GM19193 (cell line): ENCODE results near the gene FGFR2.

Experiments used
- POLR2A ChIP-seq: IDR thresholded peaks from 4 replicates; pipeline ENCODE4 v1.6.1; 2011; ENCODE audit not compliant: insufficient read depth, insufficient read length; ENCODE audit errors: extremely low read depth

Gene FGFR2

DNA sequence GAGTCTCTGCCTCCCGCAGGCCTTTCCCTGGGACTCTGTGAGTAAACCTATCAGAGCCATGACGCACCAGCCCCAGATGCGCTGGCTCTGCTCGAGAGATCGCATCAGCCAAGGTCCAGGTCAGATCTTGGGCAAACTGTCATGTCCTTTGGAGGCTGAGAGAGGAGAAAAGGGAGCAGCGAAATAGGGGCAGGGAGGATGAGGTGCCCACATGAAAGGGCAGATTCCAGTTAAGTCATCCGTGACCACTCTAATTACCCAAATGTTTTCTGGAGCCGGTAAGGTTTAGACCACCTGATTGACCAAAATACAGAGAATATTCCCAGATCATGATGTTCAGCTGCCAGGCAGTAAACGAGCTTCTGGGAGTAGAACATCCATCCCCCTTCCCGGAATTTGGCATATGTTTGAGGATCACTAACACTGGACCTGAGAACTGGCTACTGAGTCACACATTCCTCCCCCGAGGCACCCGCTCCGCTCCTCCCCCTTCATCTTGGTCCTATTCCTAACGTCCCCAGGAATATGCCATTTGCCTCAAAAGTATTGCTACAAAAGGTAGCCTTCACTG lies 88.0 kb downstream of the FGFR2 start:
- no peak for TF ChIP-seq POLR2A

DNA sequence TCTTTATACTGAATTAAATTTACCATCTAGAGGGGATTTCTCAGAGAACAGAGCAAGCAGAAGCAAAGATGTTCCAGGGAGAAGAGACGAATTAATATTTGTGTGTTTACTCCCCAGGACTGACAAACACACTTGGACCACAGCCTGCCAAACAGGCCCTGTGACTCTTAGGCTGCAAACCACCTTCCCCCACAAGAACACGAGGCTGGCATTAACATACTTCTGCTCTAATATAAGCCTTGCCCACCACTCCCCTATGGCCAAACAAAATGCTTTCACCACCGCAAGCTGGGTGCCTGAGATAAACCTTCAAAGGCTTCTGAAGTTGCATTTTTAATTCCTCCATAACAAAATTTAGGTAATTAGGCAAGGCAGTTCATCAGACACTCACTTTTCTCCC lies 88.4 kb downstream of the FGFR2 start:
- TF ChIP-seq POLR2A, result no peak

DNA sequence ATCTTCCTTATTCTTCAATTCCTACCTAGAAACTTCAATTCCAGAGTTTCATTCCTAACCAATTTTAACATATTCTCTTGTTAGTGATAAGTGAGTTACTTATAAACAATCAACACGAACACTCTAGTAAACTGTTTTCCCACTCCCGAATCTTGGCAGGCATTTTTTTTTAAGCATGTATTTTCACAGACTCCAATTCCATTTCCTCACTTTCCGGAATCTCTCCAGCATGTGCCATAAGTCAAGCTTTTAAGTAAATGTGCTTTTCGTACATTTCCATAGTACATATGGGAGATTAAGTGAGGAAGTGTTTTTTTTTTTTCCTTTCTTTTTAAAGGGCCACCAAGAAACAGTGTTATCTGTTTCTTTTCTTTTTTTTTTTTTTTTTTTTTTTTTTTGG lies 89.1 kb downstream of the FGFR2 start:
- no peak for TF ChIP-seq POLR2A

DNA sequence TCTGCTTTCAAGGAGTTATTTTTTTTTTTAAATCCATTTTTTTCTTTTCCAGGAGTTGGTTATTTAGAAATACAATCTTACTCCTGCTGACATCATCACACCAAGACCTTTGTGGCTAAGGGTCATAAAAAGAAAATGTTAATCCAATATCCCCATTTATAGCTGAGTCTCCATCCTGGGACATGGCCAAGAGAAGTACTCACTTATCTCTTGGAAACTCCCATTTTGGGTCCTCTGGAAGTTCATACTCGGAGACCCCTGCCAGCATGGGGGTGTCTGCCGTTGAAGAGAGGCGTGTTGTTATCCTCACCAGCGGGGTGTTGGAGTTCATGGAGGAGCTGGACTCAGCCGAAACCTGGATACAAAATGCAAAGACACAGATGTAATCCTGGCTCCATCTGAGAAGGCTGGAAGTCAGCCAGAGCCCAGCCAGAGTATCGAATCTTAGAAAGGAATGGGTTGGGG lies 94.6 kb downstream of the FGFR2 start:
- no peak for TF ChIP-seq POLR2A

DNA sequence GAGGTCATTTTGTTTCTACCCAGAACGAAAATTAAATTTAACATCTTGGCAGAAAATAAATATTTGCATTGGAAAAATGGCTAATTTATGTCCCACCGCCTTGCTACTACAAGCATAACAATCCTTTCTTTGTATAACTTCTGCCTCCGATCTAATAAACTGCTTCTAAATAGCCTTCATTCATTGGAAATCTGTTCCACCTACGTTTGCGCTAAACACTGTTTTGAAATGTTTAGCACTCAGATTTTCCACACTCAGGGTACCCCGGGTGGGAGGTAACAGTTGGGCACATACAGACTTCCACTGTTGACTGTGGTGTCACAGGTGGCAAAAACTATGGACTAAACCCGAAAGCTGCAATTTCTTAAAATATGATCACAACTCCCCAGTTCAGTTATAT lies 96.4 kb downstream of the FGFR2 start:
- TF ChIP-seq POLR2A, result no peak

DNA sequence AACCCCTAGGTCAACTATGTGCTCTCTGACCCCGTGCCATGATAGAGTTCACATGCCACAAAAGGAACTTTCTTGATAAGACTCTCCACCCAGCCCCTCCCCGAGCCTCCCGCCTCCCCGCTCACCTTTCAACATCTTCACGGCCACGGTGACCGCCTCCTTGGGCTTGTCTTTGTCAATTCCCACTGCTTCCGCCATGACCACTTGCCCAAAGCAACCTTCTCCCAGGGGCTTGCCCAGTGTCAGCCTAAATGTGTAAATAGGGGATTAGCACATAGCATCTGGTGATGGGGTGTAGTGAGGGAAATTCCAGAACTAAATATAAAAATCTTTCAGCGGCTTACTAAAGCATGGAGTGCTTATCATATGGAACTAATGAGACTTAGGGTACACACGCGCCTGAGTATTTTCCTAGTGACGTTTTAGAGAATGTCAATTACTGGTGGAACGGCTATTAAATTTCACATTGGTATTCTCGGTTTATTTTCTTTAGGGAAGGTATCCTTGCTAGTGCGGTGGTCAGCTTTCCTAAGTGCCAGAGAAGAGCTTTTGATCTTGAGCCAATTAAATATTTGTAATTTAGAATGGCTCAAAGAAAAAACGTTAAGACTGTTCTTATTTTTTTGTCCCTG lies 97.4 kb downstream of the FGFR2 start:
- TF ChIP-seq POLR2A, result no peak

DNA sequence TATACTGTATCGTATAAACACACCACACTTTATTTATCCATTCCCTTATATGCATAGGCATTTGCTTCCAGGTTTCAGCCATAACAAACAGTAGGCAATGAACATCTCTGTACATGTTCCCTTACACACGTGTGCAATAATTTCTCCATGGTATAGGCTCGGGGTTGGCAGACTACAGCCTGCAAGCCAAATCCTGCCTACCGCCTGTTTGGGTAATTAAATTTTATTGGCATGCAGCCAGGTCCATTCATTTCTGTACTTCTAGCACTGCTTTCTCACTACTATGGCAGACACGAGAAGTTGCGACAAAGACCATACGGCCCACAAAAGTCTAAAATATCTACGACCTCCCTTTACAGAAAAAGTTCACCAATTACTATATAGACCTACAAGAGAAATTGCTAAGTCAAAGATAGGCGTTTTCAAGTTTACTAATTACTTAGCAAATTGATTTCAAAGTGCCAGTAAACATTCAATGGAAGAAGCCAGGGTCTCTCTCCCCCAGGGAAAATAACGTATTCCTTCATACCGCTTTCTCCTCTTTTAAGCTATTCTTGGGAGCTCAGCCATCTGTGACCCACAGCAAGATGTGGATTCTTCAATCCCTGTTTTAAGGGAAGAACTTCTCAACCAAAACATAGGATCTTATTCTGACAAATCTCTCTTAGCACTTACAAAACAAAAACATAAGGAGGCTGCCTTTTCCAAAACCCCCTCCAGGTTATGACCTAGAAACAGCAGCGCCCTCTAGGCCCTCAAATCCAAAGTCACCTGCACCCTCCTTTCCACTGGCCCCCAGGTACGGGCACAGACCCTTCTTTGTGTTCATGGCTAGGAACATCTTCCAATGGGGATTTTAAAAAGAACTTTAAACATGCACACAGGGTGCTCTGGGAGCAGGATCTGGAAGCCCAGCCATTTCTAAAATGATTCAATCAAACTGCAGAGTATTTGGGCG lies 100.5 kb downstream of the FGFR2 start:
- no peak for TF ChIP-seq POLR2A

DNA sequence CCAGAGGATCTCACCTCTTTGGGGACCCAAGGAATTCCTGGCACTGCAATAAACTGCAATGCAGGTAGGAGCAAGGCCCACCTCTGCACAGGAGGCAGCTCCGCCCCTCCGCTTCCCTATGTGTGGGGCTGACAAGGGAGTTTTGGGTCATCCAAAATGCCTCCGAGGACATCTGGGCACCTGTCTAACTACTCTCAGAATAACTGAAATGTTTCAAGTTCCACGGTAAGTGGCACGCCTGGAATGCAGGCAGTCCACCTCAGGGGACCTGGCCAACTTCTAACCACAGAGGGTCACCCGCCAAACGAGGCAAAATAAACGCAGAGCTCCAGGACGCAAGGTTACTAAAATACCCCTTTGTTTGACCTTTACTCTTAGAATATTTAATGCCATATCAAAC lies 102.5 kb downstream of the FGFR2 start:
- no peak for TF ChIP-seq POLR2A

DNA sequence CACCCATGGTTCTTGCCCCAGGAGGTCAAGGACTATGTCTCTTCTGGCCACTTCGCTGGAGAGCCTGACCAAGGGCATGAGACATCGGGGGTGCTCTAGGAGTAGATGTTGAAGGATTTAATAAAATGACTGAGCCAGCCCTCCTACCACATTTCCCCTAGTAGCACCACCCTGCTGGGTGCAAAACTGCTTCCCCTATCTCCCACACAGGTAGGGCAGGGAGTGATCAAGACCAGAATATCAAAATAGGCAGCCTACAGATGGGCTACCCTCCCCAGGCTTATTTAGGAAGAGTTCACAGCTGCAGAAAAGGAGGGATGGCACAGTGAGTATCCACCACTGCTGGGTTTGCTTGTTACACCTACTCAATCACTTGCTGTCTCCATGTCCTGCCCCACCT lies 103.9 kb downstream of the FGFR2 start:
- TF ChIP-seq POLR2A, result no peak

DNA sequence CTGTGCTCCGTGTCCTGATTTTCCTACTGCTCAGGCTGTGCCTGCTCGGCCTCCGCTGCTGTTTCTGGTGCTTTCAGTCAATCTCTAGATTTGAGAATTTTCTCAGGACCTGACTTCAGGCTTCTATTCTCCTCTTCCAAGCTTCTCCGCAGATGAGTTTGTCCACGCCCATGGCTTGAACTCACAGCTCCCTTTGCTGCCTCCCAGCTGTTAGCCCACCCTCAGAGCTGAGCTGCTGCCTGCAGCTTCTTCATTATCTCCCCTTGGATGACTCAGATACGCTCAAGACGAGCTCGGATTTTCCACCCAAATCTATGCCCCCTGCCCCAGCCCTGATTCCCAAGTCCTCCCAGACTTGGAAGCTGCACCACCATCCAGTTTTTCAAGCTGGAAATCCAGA lies 104.7 kb downstream of the FGFR2 start:
- no peak for TF ChIP-seq POLR2A

DNA sequence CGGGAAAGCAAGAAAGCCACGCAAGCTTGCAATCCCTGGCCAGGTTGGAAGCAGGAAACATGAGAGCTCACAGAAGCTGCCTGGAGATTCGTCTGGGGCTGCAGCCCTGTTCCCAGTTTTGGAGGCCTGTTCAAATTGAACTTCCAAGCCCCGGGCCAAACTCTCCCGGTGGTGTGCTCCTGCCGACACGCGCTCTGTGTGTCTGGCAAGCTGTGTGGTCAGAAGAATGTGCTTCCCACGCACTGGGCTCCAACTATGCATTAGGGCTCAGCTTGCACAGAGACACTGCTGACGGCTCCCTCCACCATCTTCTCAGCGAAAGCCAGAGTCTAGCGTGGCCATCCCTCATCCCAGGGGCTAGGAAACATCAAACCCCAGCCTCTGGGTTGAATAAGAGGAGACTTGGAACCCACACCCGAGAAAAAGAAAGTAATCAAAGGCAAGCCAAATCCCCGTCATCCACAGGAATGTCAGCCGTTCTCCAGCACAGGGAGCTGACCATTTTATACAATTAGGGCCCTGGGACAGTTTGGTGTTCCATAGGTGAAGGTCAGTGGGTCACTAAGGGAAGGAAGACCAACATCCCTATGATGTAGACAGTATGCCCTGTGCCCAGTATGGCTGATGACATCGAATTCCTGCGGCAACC lies 107.2 kb downstream of the FGFR2 start:
- TF ChIP-seq POLR2A, result no peak

DNA sequence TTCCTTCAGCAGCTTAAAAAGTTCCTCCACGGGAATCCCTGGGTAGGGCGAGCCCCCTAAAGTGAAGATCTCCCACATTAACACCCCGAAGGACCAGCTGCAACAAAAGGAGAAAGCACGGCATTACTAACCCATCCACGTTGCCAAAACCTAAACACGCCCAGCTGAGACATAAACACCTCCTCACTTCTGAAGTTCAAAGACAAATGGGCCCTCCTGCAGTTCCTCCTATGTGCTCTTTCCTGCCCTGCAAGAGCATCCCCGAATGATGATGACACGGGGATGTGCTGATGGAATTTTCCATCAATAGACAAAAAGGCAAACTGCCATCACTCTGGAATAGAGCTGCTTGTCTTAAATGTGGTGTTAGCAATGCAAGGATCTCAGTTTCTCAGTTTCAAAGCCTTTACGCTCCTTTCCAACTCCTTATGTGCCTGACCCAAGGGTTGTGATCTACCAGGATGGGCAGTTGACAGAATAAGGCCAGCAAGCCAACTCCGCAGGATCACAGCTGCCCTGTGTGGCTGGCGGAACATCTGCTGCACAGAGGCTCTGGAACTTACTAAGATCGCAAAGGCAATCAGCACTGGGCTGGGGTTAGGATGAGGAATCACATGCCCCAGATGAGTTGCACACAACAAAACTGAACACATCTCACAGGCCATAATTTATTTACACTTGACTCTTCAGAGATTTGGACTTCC lies 112.7 kb downstream of the FGFR2 start:
- TF ChIP-seq POLR2A, result no peak

DNA sequence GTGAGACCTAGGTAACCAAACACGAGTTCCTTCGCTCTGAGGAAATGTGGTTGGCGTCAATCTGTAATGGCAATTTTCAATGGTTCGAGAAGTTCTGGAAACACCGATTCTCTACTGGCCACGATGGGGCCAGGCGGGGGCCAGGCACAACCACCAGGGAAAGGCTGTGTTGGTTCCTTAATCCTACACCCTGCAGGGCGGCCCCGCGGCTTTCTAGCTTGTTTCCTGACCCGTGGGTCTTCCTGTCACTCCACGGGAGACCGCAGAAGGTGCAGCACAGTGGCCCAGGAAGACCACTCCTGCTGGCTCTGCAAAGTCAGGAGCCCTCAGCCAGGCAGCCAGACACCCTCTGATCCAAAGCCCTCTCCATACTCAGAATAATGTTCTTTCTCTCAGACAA lies 113.4 kb downstream of the FGFR2 start:
- no peak for TF ChIP-seq POLR2A

DNA sequence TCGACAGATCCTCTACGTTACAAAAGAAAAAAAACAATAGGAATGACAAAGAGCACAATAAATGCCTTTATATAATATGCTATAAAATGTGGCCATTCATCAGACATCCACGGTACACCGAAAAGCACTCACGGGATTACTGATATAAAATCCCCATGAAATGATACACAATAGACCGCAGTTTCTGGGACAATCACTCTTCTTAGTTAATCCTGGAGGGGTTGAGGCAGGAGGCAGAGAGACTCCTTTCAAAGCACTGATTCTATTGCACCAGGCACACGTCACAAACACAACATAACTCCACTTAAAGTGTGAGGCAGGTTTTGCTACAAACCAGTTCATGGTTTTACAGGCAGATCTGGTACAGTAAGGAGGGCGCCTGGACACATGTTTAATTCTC lies 113.8 kb downstream of the FGFR2 start:
- no peak for TF ChIP-seq POLR2A

DNA sequence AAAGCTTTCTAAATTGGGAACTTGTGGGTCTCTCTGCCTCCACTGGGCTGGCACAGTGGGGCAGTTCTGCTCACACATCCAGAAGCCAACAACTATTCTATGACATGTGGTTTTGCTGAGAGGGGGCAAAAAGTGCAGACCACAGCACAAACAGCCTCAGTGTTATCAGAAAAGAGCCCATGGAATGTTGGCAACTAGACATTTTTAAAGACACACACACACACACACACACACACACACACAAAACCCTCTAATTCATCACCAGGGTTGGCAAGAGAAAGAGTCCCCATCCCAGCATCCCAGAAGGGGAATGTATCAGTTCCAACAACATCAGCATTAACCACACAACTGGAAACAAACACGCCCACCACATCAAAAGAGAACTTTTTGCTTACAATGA lies 117.1 kb downstream of the FGFR2 start:
- TF ChIP-seq POLR2A, result no peak
